Calu3 (cell line): Measurements from ENCODE around the gene SLC2A1. TPM values are rescaled to one million over a fixed set of nuclear protein-coding genes. Genes with fewer than 3 reads are reported as not detected.

Experiments
- BruUV-seq: library from RNA; stranded (reverse); fragments of 400-500 nt; replicated peaks from 2 replicates; lab custom pipeline; 2021; lab: Mats Ljungman, UMichigan
- CTCF ChIA-PET: fragments of 300-600 bp; sonication (Branson Sonifier 250); formaldehyde crosslinking; loops from one replicate; lab custom pipeline; 2022; ENCODE audit warnings: antibody characterized with exemption; lab: Charles Lee
- DNase-seq: peaks from one replicate; pipeline ENCODE4 v3.0.0; 2022
- H3K27ac Mint-ChIP-seq: one replicate; pipeline ENCODE4 v1.8.0; 2022; ENCODE audit warnings: mixed read lengths; ENCODE audit not compliant: unreplicated experiment
- H3K27me3 Mint-ChIP-seq: one replicate; pipeline ENCODE4 v1.8.0; 2022; ENCODE audit warnings: mixed read lengths; ENCODE audit not compliant: unreplicated experiment
- H3K36me3 Mint-ChIP-seq: one replicate; pipeline ENCODE4 v1.8.0; 2022; ENCODE audit warnings: mild to moderate bottlenecking, moderate library complexity, mixed read lengths; ENCODE audit not compliant: insufficient read depth, unreplicated experiment
- H3K4me1 Mint-ChIP-seq: one replicate; pipeline ENCODE4 v1.8.0; 2022; ENCODE audit warnings: mild to moderate bottlenecking, low read depth, mixed read lengths; ENCODE audit not compliant: unreplicated experiment
- H3K4me3 Mint-ChIP-seq: one replicate; pipeline ENCODE4 v1.8.0; 2022; ENCODE audit warnings: mild to moderate bottlenecking, low read depth, moderate library complexity, mixed read lengths; ENCODE audit not compliant: unreplicated experiment
- H3K9me3 Mint-ChIP-seq: one replicate; pipeline ENCODE4 v1.8.0; 2022; ENCODE audit warnings: low read depth, mixed read lengths; ENCODE audit not compliant: unreplicated experiment
- CTCF ChIP-seq: fragments of 200-600 bp; IDR thresholded peaks from one replicate; pipeline ENCODE4 v1.8.0; 2022; ENCODE audit warnings: antibody characterized with exemption; ENCODE audit not compliant: unreplicated experiment
- intact Hi-C: fragments of 100-400 bp; cut with micrococcal nuclease; formaldehyde crosslinking; loops from one replicate; pipeline ENCODE4 v1.10.0; 2022; ENCODE audit not compliant: unreplicated experiment
- total RNA-seq: library from RNA; stranded (reverse); gene quantifications from 2 replicates; pipeline ENCODE4 v1.2.3, GENCODE V29; 2022

SLC2A1 gene
- total RNA-seq, 1 experiment from 2014 or later, result 183 TPM

DNA sequence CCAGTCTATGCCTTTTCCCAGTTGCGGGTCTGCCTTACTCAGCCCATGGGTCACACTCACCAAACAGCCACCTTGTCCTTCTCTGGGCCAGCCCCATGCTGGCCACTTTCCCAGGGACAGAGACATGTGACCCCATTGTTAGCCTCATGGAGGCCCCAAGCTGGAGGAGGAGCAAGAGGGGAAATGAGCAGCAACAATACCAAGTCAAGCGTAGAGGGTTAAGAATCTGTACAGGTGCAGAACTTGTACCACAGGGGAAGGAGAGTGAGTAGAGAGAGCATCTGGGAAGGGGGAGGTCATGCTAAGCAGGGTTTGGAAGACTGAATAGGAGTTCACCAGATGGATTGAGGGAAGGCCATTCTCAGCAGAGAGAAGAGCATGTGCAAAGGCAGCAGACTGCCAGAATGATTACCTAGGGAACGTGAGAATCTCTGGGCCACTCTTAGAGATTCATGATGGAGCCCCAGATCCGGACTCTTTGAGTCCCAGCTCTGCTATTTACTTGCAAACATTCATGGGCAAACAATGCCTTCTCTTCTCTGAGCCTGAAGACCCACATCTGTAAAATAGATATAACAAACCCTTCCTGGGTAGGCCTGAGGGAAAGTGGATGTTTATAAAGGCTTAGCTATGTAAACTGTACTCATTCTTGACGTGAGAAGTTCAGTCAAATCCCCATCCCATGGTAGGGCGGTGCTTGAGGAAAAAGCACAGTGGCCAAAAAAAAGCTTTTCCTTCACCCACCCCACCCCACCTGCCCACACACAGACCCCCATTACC lies 2.8 kb upstream of the SLC2A1 start:
- H3K27ac Mint-ChIP-seq, result no peak overlapping the region

GRCh38 chr1:42960566-42961311 lies 2.1 kb upstream of the SLC2A1 start:
- H3K27me3 Mint-ChIP-seq, result no peaks in the 10 kb centered on the region
- H3K9me3 Mint-ChIP-seq, result no peaks in the 10 kb centered on the region
- H3K4me3 Mint-ChIP-seq, result no peak overlapping the region
- intact Hi-C loops, result no loop called here
- no TSS peak for BruUV-seq
- peaks cover 33% of the 10 kb centered on the region for H3K4me1 Mint-ChIP-seq
- no peak for TF ChIP-seq CTCF
- no peak overlapping the region for H3K27ac Mint-ChIP-seq
- CTCF ChIA-PET, result no interaction called here
- no peak for DNase-seq
- peaks cover 36% of the 10 kb centered on the region for H3K36me3 Mint-ChIP-seq

More for the DNA sequence above, 2.8 kb upstream of the SLC2A1 start:
- TF ChIP-seq CTCF, result no peak
- no peak for DNase-seq
- BruUV-seq, result no TSS peak
- CTCF ChIA-PET, result no interaction called here
- intact Hi-C loops, result no loop called here
- no peak overlapping the region for H3K4me3 Mint-ChIP-seq
- H3K9me3 Mint-ChIP-seq, result no peaks in the 10 kb centered on the region
- H3K36me3 Mint-ChIP-seq, result peaks cover 28% of the 10 kb centered on the region
- H3K27me3 Mint-ChIP-seq, result no peaks in the 10 kb centered on the region
- peaks cover 29% of the 10 kb centered on the region for H3K4me1 Mint-ChIP-seq

- H3K36me3 Mint-ChIP-seq, result peaks cover 43% of the 10 kb centered on the region
- BruUV-seq, result no TSS peak
- intact Hi-C loops, result no loop called here
- CTCF ChIA-PET, result no interaction called here
- peaks cover 36% of the 10 kb centered on the region for H3K4me1 Mint-ChIP-seq
- DNase-seq, result no peak
- H3K4me3 Mint-ChIP-seq, result no peak overlapping the region
- H3K9me3 Mint-ChIP-seq, result no peaks in the 10 kb centered on the region
- H3K27me3 Mint-ChIP-seq, result no peaks in the 10 kb centered on the region
- no peak overlapping the region for H3K27ac Mint-ChIP-seq
- no peak for TF ChIP-seq CTCF
Observed at GRCh38 chr1:42960122-42960390, 1.4 kb upstream of the SLC2A1 start.

GRCh38 chr1:42957880-42958487 lies 684 bp downstream of the SLC2A1 start:
- intact Hi-C loops, result loop anchor here (2.0 to 5.0 kb wide), 2 partner anchors 15 to 36 kb away; no protein-coding TSS in a partner anchor
- TF ChIP-seq CTCF, result no peak
- peak; percentile 76 for DNase-seq
- Mint-ChIP-seq H3K4me1 (peaks cover 39% of the 10 kb centered on the region), H3K27ac (peak overlapping the region; percentile 92), H3K4me3 (peak overlapping the region; percentile 91), H3K36me3 (peaks cover 57% of the 10 kb centered on the region), H3K27me3 (no peaks in the 10 kb centered on the region), H3K9me3 (no peaks in the 10 kb centered on the region)
- no TSS peak for BruUV-seq
- CTCF ChIA-PET, result no interaction called here
